Esophagus squamous epithelium (tissue), 4 donors: ENCODE data around the gene PAX8.

ENCODE experiments used
- CTCF ChIP-seq, 6 experiments: fragments of 450-650 bp in 4 of 6; fragments of 200-600 bp in 2 of 6; sonication (generic) in 2 of 6; IDR thresholded peaks; one replicate each; pipeline ENCODE4 v1.5.1; 2016 to 2019; ENCODE audit warnings: antibody characterized with exemption in 6 of 6, mild to moderate bottlenecking in 4 of 6, moderate library complexity in 4 of 6
- POLR2A ChIP-seq, 4 donors: fragments of 450-650 bp; IDR thresholded peaks; one replicate each; pipeline ENCODE4 v1.6.1; 2017; ENCODE audit warnings: antibody characterized with exemption in 4 of 4, mild to moderate bottlenecking in 4 of 4, moderate library complexity in 3 of 4

- TF ChIP-seq CTCF (IDR thresholded peaks at IDR 0.05) (no peak), POLR2A (IDR thresholded peaks at IDR 0.05) (no peak)
Observed at GRCh38 chr2:113217455-113218282, 61.1 kb downstream of the PAX8 start.
